TTC549 (cell line): Measurements from ENCODE around the gene FGFR3.
"Not testable (repeated sequence)": the region's sequence is repeated elsewhere in the genome, so short reads cannot be mapped to it uniquely, and the experiment has no call there.

Experiments used
- FAIRE-seq: peaks from 2 replicates; lab custom pipeline; 2012; peaks lifted over from hg19 to GRCh38; lab: Jason Lieb, UNC

The FGFR3 gene

GRCh38 chr4:1842339-1842895 lies 49.3 kb downstream of the FGFR3 start:
- no peak for FAIRE-seq

GRCh38 chr4:1842993-1843448 lies 49.9 kb downstream of the FGFR3 start:
- no peak for FAIRE-seq

GRCh38 chr4:1843852-1844251 lies 50.8 kb downstream of the FGFR3 start:
- no peak for FAIRE-seq

GRCh38 chr4:1844618-1845017 lies 51.5 kb downstream of the FGFR3 start:
- not testable (repeated sequence) for FAIRE-seq

GRCh38 chr4:1846580-1846979 lies 53.5 kb downstream of the FGFR3 start:
- no peak for FAIRE-seq

GRCh38 chr4:1850276-1850675 lies 57.2 kb downstream of the FGFR3 start:
- FAIRE-seq = no peak

- no peak for FAIRE-seq
Measured at GRCh38 chr4:1851160-1851559, 58.1 kb downstream of the FGFR3 start.

GRCh38 chr4:1851575-1852410 lies 58.7 kb downstream of the FGFR3 start:
- no peak for FAIRE-seq

- no peak for FAIRE-seq
Measured at GRCh38 chr4:1852904-1853623, 60.0 kb downstream of the FGFR3 start.

GRCh38 chr4:1854752-1855151 lies 61.7 kb downstream of the FGFR3 start:
- FAIRE-seq = no peak

- FAIRE-seq = no peak
Measured at GRCh38 chr4:1855333-1856070, 62.4 kb downstream of the FGFR3 start.

- FAIRE-seq = no peak
Measured at GRCh38 chr4:1856071-1856942, 63.2 kb downstream of the FGFR3 start, which contains the start of gene LETM1. Gene LETM1 (minus strand): TSS chr4:1856156. CDS start chr4:1855950, 206 bp downstream.

- no peak for FAIRE-seq
Measured at GRCh38 chr4:1856943-1857699, 64.0 kb downstream of the FGFR3 start.

- FAIRE-seq = no peak
Measured at GRCh38 chr4:1857931-1858330, 64.8 kb downstream of the FGFR3 start.
